ENCODE results near the gene ARMH3.

Gene ARMH3

DNA sequence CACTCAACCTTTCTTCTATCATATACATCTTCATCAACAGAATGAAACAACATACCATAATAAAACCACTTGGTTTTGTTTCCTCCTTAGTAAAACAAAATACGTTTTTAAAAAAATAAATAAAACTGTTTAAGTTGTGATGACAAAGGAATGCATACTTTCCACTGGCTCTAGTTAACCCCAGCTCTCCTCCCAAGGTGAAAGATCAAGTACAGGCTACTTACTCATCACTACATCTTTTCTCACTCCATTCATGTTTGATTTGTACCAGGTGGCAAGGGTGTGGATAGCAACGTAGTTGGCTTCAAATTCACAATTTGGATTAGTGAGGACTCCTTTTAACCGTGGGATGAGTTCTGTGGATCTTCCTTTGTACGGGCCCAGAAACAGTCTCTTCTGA lies 252.5 kb downstream of the ARMH3 start:
- TF ChIP-seq, protein P1, sequence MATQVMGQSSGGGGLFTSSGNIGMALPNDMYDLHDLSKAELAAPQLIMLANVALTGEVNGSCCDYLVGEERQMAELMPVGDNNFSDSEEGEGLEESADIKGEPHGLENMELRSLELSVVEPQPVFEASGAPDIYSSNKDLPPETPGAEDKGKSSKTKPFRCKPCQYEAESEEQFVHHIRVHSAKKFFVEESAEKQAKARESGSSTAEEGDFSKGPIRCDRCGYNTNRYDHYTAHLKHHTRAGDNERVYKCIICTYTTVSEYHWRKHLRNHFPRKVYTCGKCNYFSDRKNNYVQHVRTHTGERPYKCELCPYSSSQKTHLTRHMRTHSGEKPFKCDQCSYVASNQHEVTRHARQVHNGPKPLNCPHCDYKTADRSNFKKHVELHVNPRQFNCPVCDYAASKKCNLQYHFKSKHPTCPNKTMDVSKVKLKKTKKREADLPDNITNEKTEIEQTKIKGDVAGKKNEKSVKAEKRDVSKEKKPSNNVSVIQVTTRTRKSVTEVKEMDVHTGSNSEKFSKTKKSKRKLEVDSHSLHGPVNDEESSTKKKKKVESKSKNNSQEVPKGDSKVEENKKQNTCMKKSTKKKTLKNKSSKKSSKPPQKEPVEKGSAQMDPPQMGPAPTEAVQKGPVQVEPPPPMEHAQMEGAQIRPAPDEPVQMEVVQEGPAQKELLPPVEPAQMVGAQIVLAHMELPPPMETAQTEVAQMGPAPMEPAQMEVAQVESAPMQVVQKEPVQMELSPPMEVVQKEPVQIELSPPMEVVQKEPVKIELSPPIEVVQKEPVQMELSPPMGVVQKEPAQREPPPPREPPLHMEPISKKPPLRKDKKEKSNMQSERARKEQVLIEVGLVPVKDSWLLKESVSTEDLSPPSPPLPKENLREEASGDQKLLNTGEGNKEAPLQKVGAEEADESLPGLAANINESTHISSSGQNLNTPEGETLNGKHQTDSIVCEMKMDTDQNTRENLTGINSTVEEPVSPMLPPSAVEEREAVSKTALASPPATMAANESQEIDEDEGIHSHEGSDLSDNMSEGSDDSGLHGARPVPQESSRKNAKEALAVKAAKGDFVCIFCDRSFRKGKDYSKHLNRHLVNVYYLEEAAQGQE (IDR thresholded peaks at IDR 0.05; ENCODE audit: insufficient read depth in 1 of 2, low read depth in 2 of 2, low read length in 2 of 2): no peak
- TF ChIP-seq SIN3A (IDR thresholded peaks at IDR 0.05; ENCODE audit: borderline replicate concordance, insufficient read depth, low read length): no peak
- no peak for TF ChIP-seq POLR2AphosphoS5 (IDR thresholded peaks at IDR 0.05; ENCODE audit: low read depth, low read length)
- TF ChIP-seq TAF1 (IDR thresholded peaks at IDR 0.05; ENCODE audit: borderline replicate concordance, insufficient read depth, low read length): no peak

DNA sequence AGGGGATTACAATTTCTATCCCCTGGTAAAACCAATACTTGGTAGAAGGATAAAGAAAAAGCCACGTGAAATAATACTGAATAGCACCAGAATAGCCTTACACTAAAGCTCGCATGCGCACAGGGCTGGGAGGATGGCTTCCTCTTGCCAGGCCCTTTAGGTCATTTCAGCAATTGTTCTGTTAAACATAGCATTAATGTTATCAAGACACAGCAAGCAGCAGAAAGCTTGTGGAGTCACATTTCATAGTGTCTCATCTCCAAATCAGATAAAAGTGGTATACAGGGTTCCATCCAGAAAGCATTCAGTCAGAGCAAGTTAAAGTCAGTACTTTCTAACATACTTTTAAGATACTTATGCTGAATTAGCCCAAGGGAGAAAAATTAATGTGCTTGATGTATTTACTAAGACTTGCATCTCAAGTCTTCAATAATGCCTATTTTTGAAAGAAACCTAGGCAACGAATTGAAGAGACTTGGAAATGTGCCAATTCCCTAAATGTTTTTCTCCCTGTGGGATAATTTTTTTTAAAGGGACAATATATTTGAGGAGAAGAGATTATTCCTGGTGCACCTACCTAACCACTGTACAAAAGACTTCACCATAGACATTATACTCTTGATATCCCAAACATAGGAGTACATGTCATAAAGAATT lies 258.4 kb downstream of the ARMH3 start:
- TF ChIP-seq TAF1 (IDR thresholded peaks at IDR 0.05; ENCODE audit: borderline replicate concordance, insufficient read depth, low read length) (no peak), FOXP2 (optimal IDR thresholded peaks at IDR 0.05; ENCODE audit: borderline replicate concordance, extremely low read depth, extremely low read length, insufficient read depth) (no peak)

Measured in PFSK-1 (cell line).